Mesenchymal stem cell (in vitro differentiated cells and primary cell): Measurements from ENCODE around the gene MTX1.

Experiments
- DNase-seq: peaks from one replicate; pipeline ENCODE4 v3.0.0-alpha.2; 2013
- H2AFZ ChIP-seq: one replicate; pipeline ENCODE4 v1.6.1; 2013; ENCODE audit warnings: low read depth, mild to moderate bottlenecking, control low read depth, inconsistent platforms, low read length, moderate library complexity
- H2AK5ac ChIP-seq: 2 replicates; pipeline ENCODE4 v1.6.1; 2013; ENCODE audit warnings: low read length, moderate library complexity, mild to moderate bottlenecking, inconsistent platforms; ENCODE audit not compliant: severe bottlenecking
- H2BK120ac ChIP-seq: one replicate; pipeline ENCODE4 v1.6.1; 2013; ENCODE audit warnings: low read depth, mild to moderate bottlenecking, inconsistent platforms, low read length, moderate library complexity
- H2BK12ac ChIP-seq, 2 experiments: one replicate each; pipeline ENCODE4 v1.6.1; 2013; ENCODE audit warnings: inconsistent platforms in 2 of 2, low read length in 2 of 2, mild to moderate bottlenecking in 2 of 2, moderate library complexity in 2 of 2, control low read depth in 1 of 2
- H2BK15ac ChIP-seq: one replicate; pipeline ENCODE4 v1.6.1; 2013; ENCODE audit warnings: mild to moderate bottlenecking, low read depth, inconsistent platforms; ENCODE audit not compliant: poor library complexity, severe bottlenecking
- H2BK5ac ChIP-seq: 2 replicates; pipeline ENCODE4 v1.6.1; 2013; ENCODE audit warnings: low read depth, mild to moderate bottlenecking, low read length, control low read depth, inconsistent platforms; ENCODE audit not compliant: poor library complexity, severe bottlenecking
- H3K14ac ChIP-seq, 2 experiments: one replicate each; pipeline ENCODE4 v1.6.1; 2013; ENCODE audit warnings: inconsistent platforms in 2 of 2, low read length in 2 of 2, control low read depth in 1 of 2, mild to moderate bottlenecking in 1 of 2, moderate library complexity in 1 of 2
- H3K18ac ChIP-seq, 2 experiments: one replicate each; pipeline ENCODE4 v1.6.1; 2013; ENCODE audit warnings: inconsistent platforms in 2 of 2, low read length in 2 of 2, control low read depth in 1 of 2, low read depth in 1 of 2, mild to moderate bottlenecking in 1 of 2
- H3K23ac ChIP-seq, 2 experiments: one replicate each; pipeline ENCODE4 v1.6.1; 2013; ENCODE audit warnings: inconsistent platforms in 2 of 2, low read length in 2 of 2, mild to moderate bottlenecking in 2 of 2, moderate library complexity in 2 of 2, control low read depth in 1 of 2
- H3K27ac ChIP-seq: 2 replicates; pipeline ENCODE4 v1.5.1; 2013; ENCODE audit warnings: mild to moderate bottlenecking, moderate library complexity, low read length, control low read depth, inconsistent platforms; ENCODE audit not compliant: poor library complexity, severe bottlenecking
- H3K27me3 ChIP-seq, 2 experiments: 2 replicates each; pipeline versions ENCODE4 v1.6.1 to v1.7.0; 2013; ENCODE audit warnings: low read length in 2 of 2, mild to moderate bottlenecking in 2 of 2, moderate library complexity in 2 of 2, control low read depth in 1 of 2, inconsistent platforms in 1 of 2; ENCODE audit not compliant: control insufficient read depth in 1 of 2, insufficient read depth in 1 of 2
- H3K36me3 ChIP-seq, 2 experiments: 2 replicates each; pipeline versions ENCODE4 v1.6.1 to v1.7.0; 2013; ENCODE audit warnings: low read length in 2 of 2, control low read depth in 1 of 2, inconsistent platforms in 1 of 2, low read depth in 1 of 2, mild to moderate bottlenecking in 1 of 2; ENCODE audit not compliant: insufficient read depth in 2 of 2, control insufficient read depth in 1 of 2
- H3K4ac ChIP-seq, 2 experiments: one replicate each; pipeline ENCODE4 v1.6.1; 2013; ENCODE audit warnings: inconsistent platforms in 2 of 2, low read length in 2 of 2, mild to moderate bottlenecking in 2 of 2, moderate library complexity in 2 of 2, control low read depth in 1 of 2, low read depth in 1 of 2
- H3K4me1 ChIP-seq: 2 replicates; pipeline ENCODE4 v1.6.1; 2013; ENCODE audit warnings: low read depth, low read length, control low read depth; ENCODE audit not compliant: control insufficient read depth, insufficient read depth
- H3K4me2 ChIP-seq: 2 replicates; pipeline ENCODE4 v1.6.1; 2013; ENCODE audit warnings: low read length, mild to moderate bottlenecking, inconsistent platforms; ENCODE audit not compliant: poor library complexity, severe bottlenecking
- H3K4me3 ChIP-seq, 2 experiments: 2 replicates each; pipeline versions ENCODE4 v1.5.1 to v1.7.0; 2013; ENCODE audit warnings: low read length in 2 of 2, mild to moderate bottlenecking in 2 of 2, control low read depth in 1 of 2, low read depth in 1 of 2; ENCODE audit not compliant: insufficient read depth in 1 of 2
- H3K79me1 ChIP-seq: replicated peaks from 2 replicates; pipeline ENCODE4 v1.6.1; 2013; ENCODE audit warnings: mild to moderate bottlenecking, control low read depth, low read length, inconsistent platforms; ENCODE audit not compliant: poor library complexity, severe bottlenecking
- H3K9ac ChIP-seq: 2 replicates; pipeline ENCODE4 v1.7.0; 2013; ENCODE audit warnings: mild to moderate bottlenecking, low read length, moderate library complexity
- H3K9me3 ChIP-seq: 2 replicates; pipeline ENCODE4 v1.7.0; 2013; ENCODE audit warnings: mild to moderate bottlenecking, low read length; ENCODE audit not compliant: control insufficient read depth
- H4K8ac ChIP-seq: one replicate; pipeline ENCODE4 v1.6.1; 2013; ENCODE audit warnings: inconsistent platforms, mild to moderate bottlenecking, low read length, moderate library complexity
- H4K91ac ChIP-seq: one replicate; pipeline ENCODE4 v1.6.1; 2013; ENCODE audit warnings: mild to moderate bottlenecking, low read length, inconsistent platforms
- WGBS: methylation state at CpG from one replicate; pipeline ENCODE4 v1.1.7; 2013; ENCODE audit warnings: mixed read lengths; 5-methylcytosine and 5-hydroxymethylcytosine counted together

MTX1 gene

DNA sequence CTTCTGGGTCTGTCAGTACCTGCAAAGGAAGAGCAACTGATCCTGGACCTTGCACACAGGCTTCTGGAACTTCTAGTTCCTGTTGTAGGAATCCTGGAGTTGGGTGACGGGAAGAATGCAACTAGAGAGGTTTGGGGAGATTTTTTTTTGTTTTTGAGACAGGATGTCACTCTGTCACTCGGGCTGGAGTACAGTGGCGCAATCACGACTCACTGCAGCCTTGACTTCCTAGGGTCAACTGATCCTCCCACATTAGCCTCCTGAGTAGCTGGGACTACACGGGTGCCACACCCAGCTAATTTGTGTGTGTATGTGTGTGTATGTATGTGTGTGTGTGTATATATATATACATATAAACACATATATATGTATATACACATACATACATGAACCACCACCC lies 28.0 kb downstream of the MTX1 start:
- 65% methylated on average over 4 of the region's 5 CpGs for WGBS
- Histone ChIP-seq H3K9me3 (no peaks in the 10 kb centered on the region), H3K4me3 (no peak overlapping the region)

DNA sequence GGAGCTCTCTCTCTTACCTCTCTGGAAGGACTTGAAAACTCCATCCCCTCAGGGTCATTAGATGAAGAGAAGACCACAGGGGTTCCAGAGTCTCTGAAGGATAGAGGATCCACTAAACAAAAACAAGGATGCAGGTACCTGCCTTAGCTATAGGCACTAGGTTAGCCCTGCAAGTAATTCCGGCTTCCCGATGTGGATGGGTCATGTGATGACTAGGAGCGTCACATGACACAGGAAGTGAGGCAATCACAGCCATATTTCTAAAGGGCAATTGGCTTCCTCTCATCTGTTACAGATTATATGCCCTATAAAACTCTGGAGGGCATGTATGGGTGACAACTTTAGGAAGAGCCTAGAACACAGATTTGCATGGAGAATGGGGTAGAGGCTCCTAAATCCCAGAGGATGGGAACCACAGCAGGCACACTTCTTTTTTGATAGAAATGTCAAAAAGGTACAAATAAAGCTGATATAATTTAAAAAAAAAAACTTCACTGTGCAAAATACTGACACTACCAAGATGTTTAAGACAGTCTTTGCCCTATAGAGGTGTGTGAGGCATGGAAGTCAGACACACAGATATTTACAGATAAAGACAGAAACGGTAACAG lies 32.7 kb downstream of the MTX1 start:
- Histone ChIP-seq H3K4ac (peak overlapping the region in 1 of 2 experiments; percentile 64), H3K9me3 (no peaks in the 10 kb centered on the region), H2BK15ac (no peak overlapping the region), H2BK12ac (no peak overlapping the region), H3K14ac (no peak overlapping the region), H4K8ac (no peak overlapping the region), H3K4me2 (peak overlapping the region; percentile 56), H3K27ac (no peak overlapping the region), H2AK5ac (no peak overlapping the region), H3K9ac (peak overlapping the region; percentile 66), H3K27me3 (no peaks in the 10 kb centered on the region), H2BK5ac (no peak overlapping the region), H2BK120ac (no peak overlapping the region), H3K79me1 (peaks cover 4% of the 10 kb centered on the region), H3K4me3 (peak overlapping the region in 1 of 2 experiments; percentile 71), H3K36me3 (peaks cover 27 to 31% of the 10 kb centered on the region in 2 experiments), H3K4me1 (peaks cover 11% of the 10 kb centered on the region), H2AFZ (no peak overlapping the region), H3K23ac (no peak overlapping the region), H3K18ac (no peak overlapping the region), H4K91ac (no peak overlapping the region)
- peak; percentile 87 for DNase-seq
- WGBS, result 22% methylated on average over 4 of the region's 4 CpGs

More for the DNA sequence above, 28.0 kb downstream of the MTX1 start:
- Histone ChIP-seq H3K79me1 (peaks cover 4% of the 10 kb centered on the region), H2BK15ac (no peak overlapping the region), H2BK12ac (no peak overlapping the region), H3K27me3 (no peaks in the 10 kb centered on the region), H3K9ac (no peak overlapping the region), H3K23ac (no peak overlapping the region), H3K27ac (no peak overlapping the region), H3K14ac (no peak overlapping the region), H3K36me3 (peaks cover 39 to 40% of the 10 kb centered on the region in 2 experiments), H2AK5ac (no peak overlapping the region), H2BK5ac (no peak overlapping the region), H4K91ac (no peak overlapping the region), H2AFZ (no peak overlapping the region), H2BK120ac (no peak overlapping the region), H4K8ac (no peak overlapping the region), H3K4me1 (peaks cover 10% of the 10 kb centered on the region), H3K4me2 (no peak overlapping the region), H3K4ac (no peak overlapping the region), H3K18ac (no peak overlapping the region)
- no peak for DNase-seq

DNA sequence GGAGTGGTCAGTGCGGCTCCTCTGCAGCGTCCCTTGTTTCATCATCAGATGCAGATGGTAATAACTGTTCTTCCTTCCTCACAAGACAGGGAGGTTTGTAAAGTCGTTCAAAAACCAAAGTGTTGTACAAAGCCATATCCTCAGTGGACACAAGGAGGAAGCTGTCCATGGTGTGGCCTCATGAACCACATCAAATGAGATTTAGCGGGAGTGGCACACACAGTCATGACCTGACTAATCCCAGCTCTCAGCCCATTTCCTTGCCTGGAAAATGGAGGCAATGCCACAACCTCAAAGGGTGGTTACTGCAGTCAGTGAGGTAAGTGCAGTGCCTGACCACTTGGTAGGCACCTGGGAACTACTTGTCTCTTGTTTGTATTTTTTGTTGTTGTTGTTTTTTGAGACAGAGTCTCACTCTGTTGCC lies 33.4 kb downstream of the MTX1 start:
- H3K9ac ChIP-seq, result no peak overlapping the region
- peaks cover 23 to 31% of the 10 kb centered on the region in 2 experiments for H3K36me3 ChIP-seq
- H2BK12ac ChIP-seq, result peak overlapping the region in 1 of 2 experiments; percentile 65
- H3K27me3 ChIP-seq, result no peaks in the 10 kb centered on the region
- H3K14ac ChIP-seq, result no peak overlapping the region
- H3K4me2 ChIP-seq, result no peak overlapping the region
- no peak overlapping the region for H3K23ac ChIP-seq
- DNase-seq, result no peak
- H4K91ac ChIP-seq, result peak overlapping the region; percentile 23
- H3K9me3 ChIP-seq, result no peaks in the 10 kb centered on the region
- H3K79me1 ChIP-seq, result peaks cover 4% of the 10 kb centered on the region
- H2BK5ac ChIP-seq, result no peak overlapping the region
- no peak overlapping the region for H3K18ac ChIP-seq
- H2BK15ac ChIP-seq, result no peak overlapping the region
- no peak overlapping the region for H2BK120ac ChIP-seq
- no peak overlapping the region for H2AK5ac ChIP-seq
- H4K8ac ChIP-seq, result peak overlapping the region; percentile 62
- H3K4me3 ChIP-seq, result no peak overlapping the region
- H3K27ac ChIP-seq, result no peak overlapping the region
- H3K4ac ChIP-seq, result no peak overlapping the region
- H3K4me1 ChIP-seq, result peaks cover 11% of the 10 kb centered on the region
- no peak overlapping the region for H2AFZ ChIP-seq
- 87% methylated on average over 4 of the region's 4 CpGs for WGBS

DNA sequence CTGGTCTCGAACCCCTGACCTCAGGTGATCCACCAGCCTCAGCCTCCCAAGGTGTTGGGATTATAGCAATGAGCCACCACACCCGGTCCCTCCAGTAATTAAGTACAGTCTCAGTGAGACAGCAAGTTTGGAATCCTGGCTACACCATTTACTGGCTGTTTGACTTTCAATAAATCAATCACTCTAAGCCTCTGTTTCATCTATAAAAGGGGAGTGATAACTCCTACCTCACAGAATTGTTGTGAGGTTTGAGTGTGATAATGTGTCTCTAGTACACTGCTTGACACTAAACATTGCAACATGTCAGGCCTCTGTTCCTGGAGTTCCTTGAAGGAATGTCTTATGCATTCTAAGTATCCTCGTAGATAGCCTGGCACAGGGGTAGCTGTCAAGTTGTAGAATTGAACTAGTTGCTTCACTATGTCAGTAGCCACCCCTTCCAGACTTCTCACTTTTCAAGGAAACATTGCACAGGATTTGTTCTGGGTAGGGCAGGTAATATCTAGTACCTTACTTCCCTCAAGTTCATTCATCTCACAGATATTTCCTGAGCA lies 34.4 kb downstream of the MTX1 start:
- 86% methylated on average over 3 of the region's 3 CpGs for WGBS
- Histone ChIP-seq H2BK15ac (no peak overlapping the region), H3K4me1 (peaks cover 11% of the 10 kb centered on the region), H2AK5ac (no peak overlapping the region), H3K27ac (no peak overlapping the region), H3K79me1 (peaks cover 4% of the 10 kb centered on the region), H3K18ac (no peak overlapping the region), H3K4ac (no peak overlapping the region), H4K8ac (no peak overlapping the region), H3K23ac (no peak overlapping the region), H4K91ac (no peak overlapping the region), H2AFZ (no peak overlapping the region), H3K4me2 (no peak overlapping the region), H3K27me3 (no peaks in the 10 kb centered on the region), H2BK12ac (no peak overlapping the region), H3K14ac (no peak overlapping the region), H3K9me3 (no peaks in the 10 kb centered on the region), H3K36me3 (peaks cover 27 to 31% of the 10 kb centered on the region in 2 experiments), H3K9ac (peak overlapping the region; percentile 91), H2BK5ac (no peak overlapping the region), H3K4me3 (peak overlapping the region in 1 of 2 experiments; percentile 79), H2BK120ac (no peak overlapping the region)
- no peak for DNase-seq
